GM11168 (cell line): Measurements from ENCODE around the gene PAX5.

Experiments used
- in situ Hi-C: fragments of 300-500 bp; cut with MboI; formaldehyde crosslinking; loops from one replicate; pipeline ENCODE4 v1.12.0; 2022; ENCODE audit warnings: low sequenced_read_pairs; ENCODE audit not compliant: unreplicated experiment

PAX5 gene

GRCh38 chr9:36866840-36867239 is 167.2 kb downstream of the PAX5 start:
- in situ Hi-C loops: no loop called here

GRCh38 chr9:36865731-36866635 is 168.1 kb downstream of the PAX5 start:
- in situ Hi-C loops: no loop called here

- in situ Hi-C loops: no loop called here
These were observed 169.3 kb downstream of the PAX5 start for GRCh38 chr9:36864491-36865410.

GRCh38 chr9:36862206-36863145 is 171.6 kb downstream of the PAX5 start:
- in situ Hi-C loops: no loop called here

GRCh38 chr9:36861528-36862205 is 172.4 kb downstream of the PAX5 start:
- in situ Hi-C loops: no loop called here

- in situ Hi-C loops: no loop called here
These were observed 175.2 kb downstream of the PAX5 start for GRCh38 chr9:36858805-36859375.

GRCh38 chr9:36855448-36856315 is 178.4 kb downstream of the PAX5 start:
- in situ Hi-C loops: no loop called here

- in situ Hi-C loops: no loop called here
These were observed 179.3 kb downstream of the PAX5 start for GRCh38 chr9:36854751-36855150.

GRCh38 chr9:36854034-36854433 is 180.0 kb downstream of the PAX5 start:
- in situ Hi-C loops: no loop called here

GRCh38 chr9:36853233-36853632 is 180.8 kb downstream of the PAX5 start:
- in situ Hi-C loops: no loop called here

- in situ Hi-C loops: no loop called here
These were observed 184.1 kb downstream of the PAX5 start for GRCh38 chr9:36849943-36850342.

GRCh38 chr9:36848946-36849345 is 185.1 kb downstream of the PAX5 start:
- in situ Hi-C loops: no loop called here

GRCh38 chr9:36847781-36848673 is 186.0 kb downstream of the PAX5 start:
- in situ Hi-C loops: no loop called here

GRCh38 chr9:36846621-36847020 is 187.4 kb downstream of the PAX5 start:
- in situ Hi-C loops: no loop called here

- in situ Hi-C loops: no loop called here
These were observed 188.2 kb downstream of the PAX5 start for GRCh38 chr9:36845844-36846243.

- in situ Hi-C loops: no loop called here
These were observed 189.1 kb downstream of the PAX5 start for GRCh38 chr9:36844961-36845360.

- in situ Hi-C loops: no loop called here
These were observed 190.1 kb downstream of the PAX5 start for GRCh38 chr9:36843964-36844363.
